Mesenteric fat pad (tissue), 1 donor: ENCODE measurements around the gene TULP4. TPM values are rescaled to one million over a fixed set of nuclear protein-coding genes. Genes with fewer than 3 reads are reported as not detected.
A peak's percentile ranks its signal among the peaks of the same experiment; 100 is the strongest.
"Not testable (repeated sequence)": the region's sequence is repeated elsewhere in the genome, so short reads cannot be mapped to it uniquely, and the experiment has no call there.

Source experiments
- DNase-seq: peaks from one replicate; pipeline ENCODE4 v3.0.0-alpha.2; 2020; ENCODE audit warnings: low spot score
- total RNA-seq: library from RNA; stranded (reverse); fragmentation: NEBNext Ultra II Directional; extraction: Animal tissue kit (Norgen Biotek cat#: 25700); gene quantifications from one replicate; pipeline ENCODE4 v1.2.1, GENCODE V29; 2021
- donor health status: DM: yes; HTN: yes; CAD: no.

Gene TULP4
- total RNA-seq, 1 donor from 2014 or later, result 99.9 TPM

GRCh38 chr6:158500016-158500735, 187.9 kb downstream of the TULP4 start:
- DNase-seq, result no peak

GRCh38 chr6:158501360-158502262, 189.3 kb downstream of the TULP4 start:
- no peak for DNase-seq

GRCh38 chr6:158502263-158502950, 190.1 kb downstream of the TULP4 start:
- DNase-seq, result no peak

- DNase-seq, result no peak
These were observed 191.0 kb downstream of the TULP4 start for GRCh38 chr6:158503222-158503621.

GRCh38 chr6:158503846-158504245, 191.6 kb downstream of the TULP4 start:
- DNase-seq, result no peak

GRCh38 chr6:158505194-158505593, 192.9 kb downstream of the TULP4 start:
- DNase-seq, result no peak

- no peak for DNase-seq
These were observed 194.3 kb downstream of the TULP4 start for GRCh38 chr6:158506601-158507000.

GRCh38 chr6:158507174-158507573, 194.9 kb downstream of the TULP4 start:
- no peak for DNase-seq

GRCh38 chr6:158508450-158508849, 196.2 kb downstream of the TULP4 start:
- DNase-seq, result no peak

GRCh38 chr6:158509465-158509864, 197.2 kb downstream of the TULP4 start:
- no peak for DNase-seq

GRCh38 chr6:158512809-158513208, 200.5 kb downstream of the TULP4 start:
- DNase-seq, result no peak

- peak; percentile 45 for DNase-seq
These were observed 201.9 kb downstream of the TULP4 start for GRCh38 chr6:158514176-158514575.

GRCh38 chr6:158514991-158515390, 202.7 kb downstream of the TULP4 start:
- DNase-seq, result peak; percentile 49

GRCh38 chr6:158516098-158516497, 203.8 kb downstream of the TULP4 start:
- peak; percentile 71 for DNase-seq

GRCh38 chr6:158517038-158517437, 204.8 kb downstream of the TULP4 start:
- DNase-seq, result peak; percentile 60

- peak; percentile 53 for DNase-seq
These were observed 205.3 kb downstream of the TULP4 start for GRCh38 chr6:158517581-158517980.

GRCh38 chr6:158518191-158519127, 206.2 kb downstream of the TULP4 start:
- peak; percentile 85 for DNase-seq

GRCh38 chr6:158519300-158519699, 207.0 kb downstream of the TULP4 start:
- DNase-seq, result peak; percentile 28

GRCh38 chr6:158519761-158520160, 207.5 kb downstream of the TULP4 start:
- peak; percentile 39 for DNase-seq

- not testable (repeated sequence) for DNase-seq
These were observed 208.7 kb downstream of the TULP4 start for GRCh38 chr6:158520975-158521374.

GRCh38 chr6:158521759-158522158, 209.5 kb downstream of the TULP4 start:
- DNase-seq, result peak; percentile 49
